HepG2 (cell line): ENCODE measurements around the gene CST4. TPM values are rescaled to one million over a fixed set of nuclear protein-coding genes. Genes with fewer than 3 reads are reported as not detected.

ENCODE experiments used
- BCL3 ChIP-seq: sonication (generic); formaldehyde crosslinking; IDR thresholded peaks from 2 replicates; pipeline ENCODE4 v1.5.1; 2020; ENCODE audit warnings: mild to moderate bottlenecking, missing genetic modification reagents, moderate library complexity
- CHD4 ChIP-seq: fragments of 200-600 bp; sonication (generic); IDR thresholded peaks from 2 replicates; pipeline ENCODE4 v1.7.0; 2017; ENCODE audit warnings: mild to moderate bottlenecking, low read length, borderline replicate concordance
- ERF ChIP-seq: IDR thresholded peaks from 2 replicates; pipeline ENCODE4 v1.6.1; 2018; ENCODE audit warnings: missing biosample characterization, missing genetic modification reagents
- MYNN ChIP-seq: sonication (generic); formaldehyde crosslinking; IDR thresholded peaks from 2 replicates; pipeline ENCODE4 v1.4.0; 2020; ENCODE audit warnings: mild to moderate bottlenecking, low read depth, missing genetic modification reagents
- NR2F6 ChIP-seq, 2 experiments: IDR thresholded peaks; 2 replicates each; pipeline ENCODE4 v1.6.1; 2016; ENCODE audit warnings: antibody characterized with exemption in 1 of 2, mild to moderate bottlenecking in 1 of 2
- PBX3 ChIP-seq: sonication (generic); formaldehyde crosslinking; IDR thresholded peaks from 2 replicates; pipeline ENCODE4 v1.8.1; 2023; ENCODE audit warnings: missing genetic modification reagents, inconsistent platforms, borderline replicate concordance
- PHF5A ChIP-seq: IDR thresholded peaks from one replicate; pipeline ENCODE4 v1.6.1; 2018; ENCODE audit warnings: low read depth, missing genetic modification reagents; ENCODE audit not compliant: unreplicated experiment
- SKIL ChIP-seq: sonication (generic); formaldehyde crosslinking; IDR thresholded peaks from 2 replicates; pipeline ENCODE4 v1.8.0; 2022; ENCODE audit warnings: missing genetic modification reagents, mild to moderate bottlenecking, moderate library complexity, borderline replicate concordance
- TRIM24 ChIP-seq: sonication (generic); formaldehyde crosslinking; IDR thresholded peaks from 2 replicates; pipeline ENCODE4 v1.8.0; 2022; ENCODE audit warnings: mild to moderate bottlenecking, missing genetic modification reagents
- ZBTB44 ChIP-seq: sonication (generic); formaldehyde crosslinking; IDR thresholded peaks from 2 replicates; pipeline ENCODE4 v1.4.0; 2020; ENCODE audit warnings: missing genetic modification reagents
- ZNF577 ChIP-seq: sonication (generic); formaldehyde crosslinking; IDR thresholded peaks from 2 replicates; pipeline ENCODE4 v1.4.0; 2020; ENCODE audit warnings: mild to moderate bottlenecking, low read depth, missing genetic modification reagents, borderline replicate concordance
- ZNF609 ChIP-seq: sonication (generic); formaldehyde crosslinking; IDR thresholded peaks from 2 replicates; pipeline ENCODE4 v1.4.0; 2020; ENCODE audit warnings: mild to moderate bottlenecking, missing genetic modification reagents, borderline replicate concordance
- ZNF761 ChIP-seq: sonication (generic); formaldehyde crosslinking; conservative IDR thresholded peaks from 2 replicates; pipeline ENCODE4 v1.4.0; 2020; ENCODE audit warnings: mild to moderate bottlenecking, missing genetic modification reagents
- ZNF784 ChIP-seq: sonication (generic); formaldehyde crosslinking; IDR thresholded peaks from 2 replicates; pipeline ENCODE4 v1.5.1; 2020; ENCODE audit warnings: missing genetic modification reagents, mild to moderate bottlenecking, borderline replicate concordance
- polyA plus RNA-seq, 8 experiments: library from polyadenylated mRNA; depleted of rRNA in 3 of 8; stranded (reverse) in 7 of 8; unstranded in 1 of 8; fragments of >200 nt; fragmentation: Illumina TruSeq in 4 of 8; extraction: Trizol in 4 of 8; gene quantifications; 2 replicates each; pipeline versions ENCODE4 v1.2.1 to v1.2.3, GENCODE V29; 2011 to 2016; ENCODE audit warnings: low read depth in 4 of 8, missing spikeins in 1 of 8, mixed read lengths in 1 of 8; ENCODE audit not compliant: insufficient read depth in 1 of 8
- total RNA-seq, 5 experiments: library from RNA; depleted of rRNA; stranded (reverse); fragments of >200 nt; fragmentation: Illumina TruSeq; extraction: Trizol; gene quantifications; 2 replicates each; pipeline ENCODE4 v1.2.3, GENCODE V29; 2016; ENCODE audit warnings: low read depth in 1 of 5

Gene CST4
- total and polyA plus RNA-seq, 2 of the 13 experiments (the other 11 are each of a cell fraction or from before 2014, with no cell fraction given), result not detected

GRCh38 chr20:23640671-23641667 is 47.9 kb downstream of the CST4 start (continued):
- TF ChIP-seq SKIL (CRISPR knock-in tag) (peak; percentile 93), ZNF609 (CRISPR knock-in tag) (peak; percentile 88), ZNF784 (no peak), PBX3 (CRISPR knock-in tag) (no peak), MYNN (CRISPR knock-in tag) (no peak; the same call in 1 of the 2 replicates), PHF5A (CRISPR knock-in tag) (peak; percentile 62), ZNF761 (CRISPR knock-in tag) (no peak), CHD4 (no peak), ZNF577 (CRISPR knock-in tag) (no peak), TRIM24 (CRISPR knock-in tag) (no peak), ZBTB44 (peak; percentile 52; the same call in 1 of the 2 replicates), ERF (CRISPR knock-in tag) (peak; percentile 90), BCL3 (CRISPR knock-in tag) (no peak), NR2F6 (IDR thresholded peaks at IDR 0.05) (peak; percentile 88), NR2F6 (CRISPR knock-in tag; IDR thresholded peaks at IDR 0.05) (peak; percentile 95)
